OCI-LY7 (cell line): ENCODE results near the gene BLVRB.

Experiments used
- EZH2phosphoT487 ChIP-seq: fragments of 200-600 bp; sonication (generic); IDR thresholded peaks from 2 replicates; pipeline ENCODE4 v1.6.1; 2018; ENCODE audit warnings: low read depth, borderline replicate concordance, mild to moderate bottlenecking, mixed run types, antibody characterized with exemption, low read length, moderate library complexity, mixed read lengths
- TF ChIP-seq, protein P1 (sequence below): fragments of 200-600 bp; sonication (generic); conservative IDR thresholded peaks from 2 replicates; pipeline ENCODE4 v1.5.1; 2014; ENCODE audit warnings: mild to moderate bottlenecking, antibody characterized with exemption, low read length, moderate library complexity, mixed read lengths

DNA sequence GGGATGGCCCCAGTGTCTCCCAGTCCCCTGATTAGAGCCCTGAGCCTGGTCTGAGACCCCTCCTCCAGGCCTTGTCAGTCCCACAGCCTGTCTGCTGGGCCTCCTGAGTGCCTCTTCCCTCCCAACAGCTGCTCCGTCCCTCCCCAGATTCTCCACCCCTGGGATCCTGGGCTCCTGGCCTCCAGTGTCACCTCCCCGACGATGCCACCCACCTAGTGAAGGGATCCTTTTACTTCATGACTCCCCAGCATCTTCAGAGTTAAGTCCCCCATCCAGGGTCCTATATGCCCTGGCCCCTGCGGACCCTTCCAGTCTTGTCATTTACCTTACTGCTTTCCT, 47.9 kb downstream of the BLVRB start:
- TF ChIP-seq, protein P1, sequence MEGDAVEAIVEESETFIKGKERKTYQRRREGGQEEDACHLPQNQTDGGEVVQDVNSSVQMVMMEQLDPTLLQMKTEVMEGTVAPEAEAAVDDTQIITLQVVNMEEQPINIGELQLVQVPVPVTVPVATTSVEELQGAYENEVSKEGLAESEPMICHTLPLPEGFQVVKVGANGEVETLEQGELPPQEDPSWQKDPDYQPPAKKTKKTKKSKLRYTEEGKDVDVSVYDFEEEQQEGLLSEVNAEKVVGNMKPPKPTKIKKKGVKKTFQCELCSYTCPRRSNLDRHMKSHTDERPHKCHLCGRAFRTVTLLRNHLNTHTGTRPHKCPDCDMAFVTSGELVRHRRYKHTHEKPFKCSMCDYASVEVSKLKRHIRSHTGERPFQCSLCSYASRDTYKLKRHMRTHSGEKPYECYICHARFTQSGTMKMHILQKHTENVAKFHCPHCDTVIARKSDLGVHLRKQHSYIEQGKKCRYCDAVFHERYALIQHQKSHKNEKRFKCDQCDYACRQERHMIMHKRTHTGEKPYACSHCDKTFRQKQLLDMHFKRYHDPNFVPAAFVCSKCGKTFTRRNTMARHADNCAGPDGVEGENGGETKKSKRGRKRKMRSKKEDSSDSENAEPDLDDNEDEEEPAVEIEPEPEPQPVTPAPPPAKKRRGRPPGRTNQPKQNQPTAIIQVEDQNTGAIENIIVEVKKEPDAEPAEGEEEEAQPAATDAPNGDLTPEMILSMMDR: no peak
- TF ChIP-seq EZH2phosphoT487: no peak
